ENCODE measurements around the gene ARFGAP2. TPM values are rescaled to one million over a fixed set of nuclear protein-coding genes. Genes with fewer than 3 reads are reported as not detected.
"Not testable (repeated sequence)": the region's sequence is repeated elsewhere in the genome, so short reads cannot be mapped to it uniquely, and the experiment has no call there.

Gene ARFGAP2
- total RNA-seq, 2 donors from 2014 or later: 84.6 to 86.0 TPM

DNA sequence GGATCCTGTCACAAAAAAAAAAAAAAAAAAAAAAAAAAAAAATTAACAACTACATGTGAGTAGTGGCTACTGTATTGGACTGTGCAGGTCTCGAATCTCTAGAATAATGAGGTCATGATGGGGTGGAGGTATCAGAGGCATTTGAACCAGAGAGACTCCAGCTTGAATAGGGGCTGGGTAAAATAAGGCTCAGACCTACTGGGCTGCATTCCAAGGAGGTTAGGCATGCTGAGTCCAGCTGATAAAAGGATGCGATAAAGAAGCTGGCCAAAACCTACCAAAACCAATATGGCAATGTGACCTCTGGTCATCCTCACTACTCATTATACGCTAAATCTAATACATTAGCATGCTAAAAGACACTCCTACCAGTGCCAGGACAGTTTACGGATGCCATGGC is 15.4 kb upstream of the ARFGAP2 start:
- Histone ChIP-seq H3K9me3 (ENCODE audit: control insufficient read depth, low read length) (no peaks in the 10 kb centered on the region), H3K9ac (ENCODE audit: extremely low read depth, low read length, poor library complexity, severe bottlenecking) (no peak overlapping the region), H3K4me3 (ENCODE audit: low read length) (no peak overlapping the region), H3K27me3 (ENCODE audit: control insufficient read depth, insufficient read depth, low read length, poor library complexity, severe bottlenecking) (peaks cover 17% of the 10 kb centered on the region), H3K4me1 (ENCODE audit: control insufficient read depth, insufficient read depth, low read length) (no peaks in the 10 kb centered on the region), H3K36me3 (ENCODE audit: control insufficient read depth, insufficient read depth, low read length) (no peaks in the 10 kb centered on the region), H3K27ac (ENCODE audit: low read depth, low read length) (no peak overlapping the region)
- Mint-ChIP-seq H3K4me1 (peaks cover 5% of the 10 kb centered on the region), H3K36me3 (ENCODE audit: low read depth) (no peaks in the 10 kb centered on the region), H3K27me3 (ENCODE audit: insufficient read depth) (peaks cover 28% of the 10 kb centered on the region), H3K27ac (no peak overlapping the region), H3K4me3 (no peak overlapping the region), H3K9me3 (no peaks in the 10 kb centered on the region)
- no peak for DNase-seq
- 88 to 100% methylated on average over 2 to 4 of the region's 4 CpGs for WGBS, 2 experiments (ENCODE audit: insufficient coverage in 1 of 2, insufficient read length in 1 of 2)
- TF ChIP-seq, protein P1, sequence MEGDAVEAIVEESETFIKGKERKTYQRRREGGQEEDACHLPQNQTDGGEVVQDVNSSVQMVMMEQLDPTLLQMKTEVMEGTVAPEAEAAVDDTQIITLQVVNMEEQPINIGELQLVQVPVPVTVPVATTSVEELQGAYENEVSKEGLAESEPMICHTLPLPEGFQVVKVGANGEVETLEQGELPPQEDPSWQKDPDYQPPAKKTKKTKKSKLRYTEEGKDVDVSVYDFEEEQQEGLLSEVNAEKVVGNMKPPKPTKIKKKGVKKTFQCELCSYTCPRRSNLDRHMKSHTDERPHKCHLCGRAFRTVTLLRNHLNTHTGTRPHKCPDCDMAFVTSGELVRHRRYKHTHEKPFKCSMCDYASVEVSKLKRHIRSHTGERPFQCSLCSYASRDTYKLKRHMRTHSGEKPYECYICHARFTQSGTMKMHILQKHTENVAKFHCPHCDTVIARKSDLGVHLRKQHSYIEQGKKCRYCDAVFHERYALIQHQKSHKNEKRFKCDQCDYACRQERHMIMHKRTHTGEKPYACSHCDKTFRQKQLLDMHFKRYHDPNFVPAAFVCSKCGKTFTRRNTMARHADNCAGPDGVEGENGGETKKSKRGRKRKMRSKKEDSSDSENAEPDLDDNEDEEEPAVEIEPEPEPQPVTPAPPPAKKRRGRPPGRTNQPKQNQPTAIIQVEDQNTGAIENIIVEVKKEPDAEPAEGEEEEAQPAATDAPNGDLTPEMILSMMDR (conservative IDR thresholded peaks at IDR 0.05): no peak

GRCh38 chr11:47191137-47191536 is 14.5 kb upstream of the ARFGAP2 start:
- H3K4me1 Mint-ChIP-seq; H3K27ac ChIP-seq (ENCODE audit: low read depth, low read length); H3K4me3 ChIP-seq (ENCODE audit: low read length); H3K9me3 Mint-ChIP-seq; DNase-seq; H3K27ac Mint-ChIP-seq; H3K4me1 ChIP-seq (ENCODE audit: control insufficient read depth, insufficient read depth, low read length); H3K4me3 Mint-ChIP-seq; H3K9ac ChIP-seq (ENCODE audit: extremely low read depth, low read length, poor library complexity, severe bottlenecking); H3K36me3 ChIP-seq (ENCODE audit: control insufficient read depth, insufficient read depth, low read length); H3K9me3 ChIP-seq (ENCODE audit: control insufficient read depth, low read length); H3K36me3 Mint-ChIP-seq (ENCODE audit: low read depth): not testable (repeated sequence)
- TF ChIP-seq, protein P1 (conservative IDR thresholded peaks at IDR 0.05): peak; percentile 19
- WGBS, 2 experiments (ENCODE audit: insufficient coverage in 1 of 2, insufficient read length in 1 of 2): 93 to 94% methylated on average over 9 to 10 of the region's 10 CpGs
- peaks cover 23% of the 10 kb centered on the region for H3K27me3 ChIP-seq (ENCODE audit: control insufficient read depth, insufficient read depth, low read length, poor library complexity, severe bottlenecking)
- peaks cover 31% of the 10 kb centered on the region for H3K27me3 Mint-ChIP-seq (ENCODE audit: insufficient read depth)

DNA sequence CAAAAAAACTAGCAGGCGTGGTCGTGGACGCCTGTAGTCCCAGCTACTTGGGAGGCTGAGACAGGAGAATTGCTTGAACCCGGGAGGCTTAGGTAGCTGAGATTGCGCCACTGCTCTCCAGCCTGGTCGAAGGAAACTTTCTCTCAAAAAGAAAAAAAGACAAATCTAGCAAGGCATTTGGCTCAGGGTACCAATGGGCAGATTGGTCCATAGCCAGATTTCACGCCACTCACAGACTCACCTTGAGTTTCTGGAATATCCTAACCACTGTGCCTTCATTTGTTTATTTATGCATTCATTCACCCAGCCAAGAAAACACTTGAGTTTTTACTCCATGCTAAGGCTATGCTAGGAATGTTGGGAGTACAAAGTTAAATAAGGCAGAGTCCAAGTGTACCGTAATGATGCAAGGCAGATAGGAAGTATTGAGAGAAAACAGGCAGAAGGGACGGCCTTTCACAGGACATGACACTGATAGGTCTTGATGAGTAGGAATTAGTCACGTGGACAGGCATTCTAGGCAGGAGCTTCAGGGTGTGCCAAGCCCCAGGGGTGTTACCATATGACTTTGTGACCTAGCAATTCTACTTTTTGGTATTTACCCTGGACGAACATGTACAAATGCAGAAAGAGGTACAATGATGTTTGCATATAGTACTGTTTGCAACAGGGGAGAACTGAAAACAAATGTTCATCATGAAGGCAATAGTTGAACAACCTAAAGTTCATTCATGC is 12.6 kb upstream of the ARFGAP2 start:
- Mint-ChIP-seq H3K4me1 (peaks cover 12% of the 10 kb centered on the region), H3K9me3 (no peaks in the 10 kb centered on the region), H3K27ac (no peak overlapping the region), H3K36me3 (ENCODE audit: low read depth) (peaks cover under 1% of the 10 kb centered on the region), H3K27me3 (ENCODE audit: insufficient read depth) (peaks cover 31% of the 10 kb centered on the region), H3K4me3 (no peak overlapping the region)
- Histone ChIP-seq H3K4me1 (ENCODE audit: control insufficient read depth, insufficient read depth, low read length) (no peaks in the 10 kb centered on the region), H3K9me3 (ENCODE audit: control insufficient read depth, low read length) (no peaks in the 10 kb centered on the region), H3K27me3 (ENCODE audit: control insufficient read depth, insufficient read depth, low read length, poor library complexity, severe bottlenecking) (peaks cover 23% of the 10 kb centered on the region), H3K27ac (ENCODE audit: low read depth, low read length) (no peak overlapping the region), H3K36me3 (ENCODE audit: control insufficient read depth, insufficient read depth, low read length) (no peaks in the 10 kb centered on the region), H3K9ac (ENCODE audit: extremely low read depth, low read length, poor library complexity, severe bottlenecking) (no peak overlapping the region), H3K4me3 (ENCODE audit: low read length) (no peak overlapping the region)
- TF ChIP-seq, protein P1 (conservative IDR thresholded peaks at IDR 0.05): no peak
- DNase-seq: no peak
- WGBS, 2 experiments (ENCODE audit: insufficient coverage in 1 of 2, insufficient read length in 1 of 2): 93 to 95% methylated on average over 11 of the region's 11 CpGs
